Vagina (tissue), 2 donors: Measurements from ENCODE around the gene NCR1. TPM values are rescaled to one million over a fixed set of nuclear protein-coding genes. Genes with fewer than 3 reads are reported as not detected.
"Not testable (repeated sequence)": the region's sequence is repeated elsewhere in the genome, so short reads cannot be mapped to it uniquely, and the experiment has no call there.

ENCODE experiments used
- DNase-seq, 2 donors: peaks; one replicate each; pipeline ENCODE4 v3.0.0-alpha.2; 2017; ENCODE audit errors: extremely low spot score in 2 of 2
- H3K27ac ChIP-seq: fragments of 200-600 bp; sonication (generic); one replicate; pipeline ENCODE4 v1.5.1; 2019
- H3K27me3 ChIP-seq: fragments of 200-600 bp; sonication (generic); one replicate; pipeline ENCODE4 v1.5.1; 2019
- H3K36me3 ChIP-seq, 2 donors: fragments of 200-600 bp; sonication (generic); one replicate each; pipeline ENCODE4 v1.5.1; 2017 to 2019
- H3K4me1 ChIP-seq: fragments of 200-600 bp; sonication (generic); one replicate; pipeline ENCODE4 v1.5.1; 2019
- H3K4me3 ChIP-seq, 2 donors: fragments of 200-600 bp; sonication (generic); 1 replicate in 1 of 2; 2 replicates in 1 of 2; pipeline ENCODE4 v1.5.1; 2016 to 2019
- H3K9me3 ChIP-seq: fragments of 200-600 bp; sonication (generic); one replicate; pipeline ENCODE4 v1.5.1; 2019
- POLR2A ChIP-seq, 2 donors: fragments of 450-650 bp; IDR thresholded peaks; one replicate each; pipeline ENCODE4 v1.6.1; 2017; ENCODE audit warnings: antibody characterized with exemption in 2 of 2, mild to moderate bottlenecking in 2 of 2, moderate library complexity in 2 of 2
- POLR2AphosphoS5 ChIP-seq, 2 donors: sonication (generic); formaldehyde crosslinking; IDR thresholded peaks; one replicate each; pipeline ENCODE4 v1.9.0; 2017; ENCODE audit warnings: antibody characterized with exemption in 2 of 2, mild to moderate bottlenecking in 2 of 2, low read depth in 1 of 2; ENCODE audit not compliant: insufficient read depth in 1 of 2
- intact Hi-C: fragments of 100-400 bp; cut with DNase I; formaldehyde crosslinking; loops from one replicate; pipeline ENCODE4 v1.15.1; 2023
- total RNA-seq: library from RNA; depleted of rRNA; stranded (reverse); fragments of >200 nt; gene quantifications from one replicate; pipeline ENCODE4 v1.2.3, GENCODE V29; 2016
- TF ChIP-seq, protein P1 (sequence below), 3 experiments: fragments of 450-650 bp in 2 of 3; fragments of 200-600 bp in 1 of 3; sonication (generic) in 1 of 3; IDR thresholded peaks; one replicate each; pipeline ENCODE4 v1.5.1; 2017 to 2019; ENCODE audit warnings: antibody characterized with exemption in 3 of 3, mild to moderate bottlenecking in 2 of 3, moderate library complexity in 2 of 3

The NCR1 gene
- total RNA-seq, 1 donor from 2014 or later, result 2.7 TPM

DNA sequence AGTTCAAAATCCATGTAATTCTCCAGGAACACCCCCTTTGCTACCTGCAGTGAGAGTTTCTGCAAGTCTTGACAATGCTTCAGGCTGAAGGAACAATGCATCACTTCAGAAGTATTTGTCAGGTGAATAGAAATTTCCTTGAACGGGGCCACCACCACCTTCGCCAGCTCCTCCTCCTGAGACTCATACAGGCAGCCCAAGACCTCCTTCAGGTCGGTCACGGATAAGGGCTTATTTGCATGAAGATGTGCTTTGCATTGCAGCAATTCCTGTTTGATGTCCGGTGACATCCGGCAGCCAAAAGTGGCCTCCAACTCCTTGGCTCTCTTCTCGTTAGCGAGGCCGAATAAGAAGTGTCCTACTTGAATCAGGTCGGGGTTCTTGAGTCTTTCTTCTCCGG lies 33.0 kb downstream of the NCR1 start:
- intact Hi-C loops, result no loop called here
- TF ChIP-seq POLR2A (IDR thresholded peaks at IDR 0.05), result no peak
- TF ChIP-seq POLR2AphosphoS5 (IDR thresholded peaks at IDR 0.05; ENCODE audit: insufficient read depth in 1 of 2, low read depth in 1 of 2), result no peak
- TF ChIP-seq, protein P1, sequence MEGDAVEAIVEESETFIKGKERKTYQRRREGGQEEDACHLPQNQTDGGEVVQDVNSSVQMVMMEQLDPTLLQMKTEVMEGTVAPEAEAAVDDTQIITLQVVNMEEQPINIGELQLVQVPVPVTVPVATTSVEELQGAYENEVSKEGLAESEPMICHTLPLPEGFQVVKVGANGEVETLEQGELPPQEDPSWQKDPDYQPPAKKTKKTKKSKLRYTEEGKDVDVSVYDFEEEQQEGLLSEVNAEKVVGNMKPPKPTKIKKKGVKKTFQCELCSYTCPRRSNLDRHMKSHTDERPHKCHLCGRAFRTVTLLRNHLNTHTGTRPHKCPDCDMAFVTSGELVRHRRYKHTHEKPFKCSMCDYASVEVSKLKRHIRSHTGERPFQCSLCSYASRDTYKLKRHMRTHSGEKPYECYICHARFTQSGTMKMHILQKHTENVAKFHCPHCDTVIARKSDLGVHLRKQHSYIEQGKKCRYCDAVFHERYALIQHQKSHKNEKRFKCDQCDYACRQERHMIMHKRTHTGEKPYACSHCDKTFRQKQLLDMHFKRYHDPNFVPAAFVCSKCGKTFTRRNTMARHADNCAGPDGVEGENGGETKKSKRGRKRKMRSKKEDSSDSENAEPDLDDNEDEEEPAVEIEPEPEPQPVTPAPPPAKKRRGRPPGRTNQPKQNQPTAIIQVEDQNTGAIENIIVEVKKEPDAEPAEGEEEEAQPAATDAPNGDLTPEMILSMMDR (IDR thresholded peaks at IDR 0.05), result no peak
- Histone ChIP-seq H3K27me3 (no peaks in the 10 kb centered on the region), H3K9me3 (no peaks in the 10 kb centered on the region), H3K4me1 (no peaks in the 10 kb centered on the region), H3K4me3 (no peak overlapping the region), H3K27ac (no peak overlapping the region), H3K36me3 (no peaks in the 10 kb centered on the region)
- DNase-seq, result no peak

DNA sequence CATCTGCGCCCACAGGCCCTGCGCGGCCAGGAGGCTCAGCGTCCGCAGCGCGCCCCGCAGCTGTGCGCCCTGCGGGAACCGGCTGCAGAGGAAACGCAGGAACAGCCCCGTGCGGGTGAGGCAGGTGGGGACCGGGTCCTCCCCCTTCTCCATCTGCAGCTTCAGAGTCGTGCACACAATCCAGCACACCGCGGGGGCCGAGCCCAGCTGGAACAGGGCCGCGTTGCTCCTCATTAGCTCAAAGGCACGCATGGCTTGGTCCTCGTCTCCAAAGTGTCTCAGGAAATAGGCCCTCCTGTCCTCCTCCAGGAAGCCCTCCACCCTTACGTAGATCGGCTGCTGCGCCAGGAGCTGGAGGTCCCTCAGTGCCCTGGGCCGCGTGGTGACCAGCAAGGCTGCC lies 33.6 kb downstream of the NCR1 start:
- H3K9me3 ChIP-seq, H3K4me3 ChIP-seq, intact Hi-C loops, H3K27ac ChIP-seq, H3K36me3 ChIP-seq, H3K27me3 ChIP-seq, DNase-seq, H3K4me1 ChIP-seq: not testable (repeated sequence)

DNA sequence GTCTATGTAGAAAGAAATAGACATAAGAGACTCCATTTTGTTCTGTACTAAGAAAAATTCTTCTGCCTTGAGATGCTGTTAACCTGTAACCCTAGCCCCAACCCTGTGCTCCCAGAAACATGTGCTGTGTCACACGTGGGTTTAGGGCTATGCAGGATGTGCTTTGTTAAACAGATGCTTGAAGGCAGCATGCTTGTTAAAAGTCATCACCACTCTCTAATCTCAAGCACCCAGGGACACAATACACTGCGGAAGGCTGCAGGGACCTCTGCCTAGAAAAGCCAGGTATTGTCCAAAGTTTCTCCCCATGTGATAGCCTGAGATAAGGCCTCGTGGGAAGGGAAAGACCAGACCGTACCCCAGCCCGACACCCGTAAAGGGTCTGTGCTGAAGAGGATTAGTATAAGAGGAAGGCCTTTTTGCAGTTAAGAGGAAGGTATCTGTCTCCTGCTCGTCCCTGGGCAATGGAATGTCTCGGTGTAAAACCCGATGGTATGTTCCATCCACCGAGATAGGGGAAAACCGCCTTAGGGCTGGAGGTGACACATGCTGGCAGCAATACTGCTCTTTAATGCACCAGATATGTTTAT lies 37.9 kb downstream of the NCR1 start:
- DNase-seq, H3K4me1 ChIP-seq, H3K9me3 ChIP-seq, H3K36me3 ChIP-seq, H3K27me3 ChIP-seq, H3K27ac ChIP-seq, H3K4me3 ChIP-seq, intact Hi-C loops: not testable (repeated sequence)

DNA sequence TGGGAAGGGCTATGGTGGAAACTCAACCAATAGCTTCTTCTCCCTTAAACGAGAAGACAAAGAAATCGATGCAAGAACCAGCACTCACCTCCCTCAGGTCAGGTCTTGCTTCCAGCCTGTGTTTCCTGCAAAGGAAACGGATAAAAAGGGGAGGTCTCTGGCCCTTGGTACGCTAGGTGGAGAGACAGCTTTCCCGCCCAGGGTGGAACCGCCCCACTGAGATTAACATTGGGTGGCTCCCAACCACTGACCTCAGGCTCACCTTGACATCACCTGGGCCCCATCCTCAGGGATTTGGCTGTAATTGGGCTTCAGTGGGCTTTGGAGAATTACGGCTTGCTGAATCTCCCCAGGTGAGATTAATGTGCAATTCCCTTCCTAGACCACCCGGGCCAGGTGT lies 41.4 kb downstream of the NCR1 start, which contains the start of gene NLRP7:
Gene NLRP7, minus strand, starts transcription at position 150 of the 400 bp plus-strand sequence.
- no peaks in the 10 kb centered on the region for H3K4me1 ChIP-seq
- DNase-seq, result no peak
- H3K27me3 ChIP-seq, result no peaks in the 10 kb centered on the region
- intact Hi-C loops, result no loop called here
- H3K4me3 ChIP-seq, result no peak within 1 kb of the TSS
- TF ChIP-seq POLR2AphosphoS5 (IDR thresholded peaks at IDR 0.05; ENCODE audit: insufficient read depth in 1 of 2, low read depth in 1 of 2) (no peak), POLR2A (IDR thresholded peaks at IDR 0.05) (no peak)
- TF ChIP-seq, protein P1 (IDR thresholded peaks at IDR 0.05), result no peak
- H3K27ac ChIP-seq, result no peak within 1 kb of the TSS
- no peaks in the 10 kb centered on the region for H3K36me3 ChIP-seq
- no peaks in the 10 kb centered on the region for H3K9me3 ChIP-seq

DNA sequence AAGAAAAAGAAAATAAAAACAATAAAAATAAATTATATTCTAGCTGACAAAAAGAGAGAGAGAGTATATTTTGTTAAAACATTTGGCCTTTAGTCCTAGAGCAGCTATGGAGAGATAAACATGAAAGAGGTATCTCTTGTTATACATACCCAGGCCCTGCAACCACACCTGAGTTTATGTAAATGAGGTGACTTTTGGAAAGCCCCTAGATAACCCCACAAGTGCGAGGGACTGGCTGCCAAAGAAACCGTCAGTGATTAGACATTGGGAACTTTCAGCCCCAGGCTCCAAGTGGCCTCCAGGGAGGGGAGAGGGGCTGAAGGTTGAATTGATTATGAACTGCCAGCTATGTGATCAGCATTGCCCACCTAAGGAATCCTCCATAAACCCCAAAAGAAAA lies 43.5 kb downstream of the NCR1 start:
- H3K27me3 ChIP-seq, result no peaks in the 10 kb centered on the region
- TF ChIP-seq POLR2AphosphoS5 (IDR thresholded peaks at IDR 0.05; ENCODE audit: insufficient read depth in 1 of 2, low read depth in 1 of 2) (no peak), POLR2A (IDR thresholded peaks at IDR 0.05) (no peak)
- TF ChIP-seq, protein P1 (IDR thresholded peaks at IDR 0.05), result no peak
- H3K4me1 ChIP-seq, result no peaks in the 10 kb centered on the region
- H3K4me3 ChIP-seq, result no peak overlapping the region
- H3K36me3 ChIP-seq, result no peaks in the 10 kb centered on the region
- intact Hi-C loops, result no loop called here
- H3K27ac ChIP-seq, result no peak overlapping the region
- DNase-seq, result no peak
- H3K9me3 ChIP-seq, result no peaks in the 10 kb centered on the region

DNA sequence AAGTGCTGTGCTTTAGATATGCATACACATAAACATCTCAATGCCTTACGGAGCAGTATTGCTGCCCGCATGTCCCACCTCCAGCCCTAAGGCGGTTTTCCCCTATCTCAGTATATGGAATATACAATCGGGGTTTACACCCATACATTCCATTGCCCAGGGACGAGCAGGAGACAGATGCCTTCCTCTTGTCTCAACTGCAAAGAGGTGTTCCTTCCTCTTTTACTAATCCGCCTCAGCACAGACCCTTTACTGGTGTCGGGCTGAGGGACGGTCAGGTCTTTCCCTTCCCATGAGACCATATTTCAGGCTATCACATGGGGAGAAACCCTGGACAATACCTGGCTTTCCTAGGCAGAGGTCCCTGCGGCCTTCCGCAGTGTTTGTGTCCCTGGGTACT lies 44.6 kb downstream of the NCR1 start:
- H3K4me3 ChIP-seq, H3K27ac ChIP-seq, H3K36me3 ChIP-seq, H3K27me3 ChIP-seq, DNase-seq, intact Hi-C loops, H3K4me1 ChIP-seq, H3K9me3 ChIP-seq: not testable (repeated sequence)
